ENCODE data around the gene SCN3B. TPM values are rescaled to one million over a fixed set of nuclear protein-coding genes. Genes with fewer than 3 reads are reported as not detected.

SCN3B gene
- total and polyA plus RNA-seq, 9 of the 15 experiments (the other 6 are each of a cell fraction or from before 2014, with no cell fraction given): 0.01 to 0.15 (median 0.04) TPM; not detected in 6

GRCh38 chr11:123653483-123653826, 969 bp downstream of the SCN3B start:
- 1% methylated on average over 9 of the region's 10 CpGs for WGBS (ENCODE audit: insufficient coverage, low coverage, missing lambda C conversion rate)
- FAIRE-seq: no peak
- H3K9me3 ChIP-seq (replicated peaks; ENCODE audit: control insufficient read depth, insufficient read depth, low read depth, low read length): no peaks in the 10 kb centered on the region
- H3K27ac ChIP-seq (ENCODE audit: extremely low read depth, low read depth, low read length): no peak overlapping the region
- H2AFZ ChIP-seq (ENCODE audit: low read depth, low read length): no peak overlapping the region
- H3K4me2 ChIP-seq (ENCODE audit: insufficient read depth, low read length): peak overlapping the region; percentile 87; the same call in 1 of the 2 replicates
- peaks cover 3 to 8% of the 10 kb centered on the region in 2 experiments; a peak in 3 of 5 replicates for H3K27me3 ChIP-seq (ENCODE audit: control insufficient read depth in 2 of 2, insufficient read depth in 2 of 2, low read length in 2 of 2)
- H3K36me3 ChIP-seq (ENCODE audit: control insufficient read depth, insufficient read depth, low read length): no peaks in the 10 kb centered on the region
- CTCF ChIA-PET (ENCODE audit: low intra/inter-chr PET ratio): no interaction called here
- peaks cover 0 to 13% of the 10 kb centered on the region in 2 experiments; a peak in 3 of 5 replicates for H3K4me1 ChIP-seq (replicated peaks in 1 of 2; ENCODE audit: control insufficient read depth in 2 of 2, insufficient read depth in 2 of 2, low read length in 2 of 2)
- intact Hi-C loops (cut with micrococcal nuclease) (no loop called here), in situ Hi-C loops (cut with MboI) (no loop called here)
- POLR2A ChIA-PET: no interaction called here
- no peak for ATAC-seq
- no peaks in the 10 kb centered on the region for H3K9me1 ChIP-seq (ENCODE audit: control insufficient read depth, insufficient read depth, low read length)
- no peak overlapping the region for H3K9ac ChIP-seq (ENCODE audit: insufficient read depth in 1 of 2, low read depth in 2 of 2, low read length in 2 of 2)
- H4K20me1 ChIP-seq (replicated peaks; ENCODE audit: control insufficient read depth, insufficient read depth, low read length): no peaks in the 10 kb centered on the region
- H3K79me2 ChIP-seq (ENCODE audit: control insufficient read depth, insufficient read depth, low read length): no peaks in the 10 kb centered on the region
- no peak for DNase-seq (ENCODE audit: extremely low read depth in 1 of 4, low spot score in 3 of 4)
- no TSS peak for BruUV-seq (replicated peaks)
- H3K4me3 ChIP-seq: no peak overlapping the region
- no peak for TF ChIP-seq COPS2 (conservative IDR thresholded peaks at IDR 0.05)
- no peak for TF ChIP-seq ZBED1 (IDR thresholded peaks at IDR 0.05)
- TF ChIP-seq FOXK2 (conservative IDR thresholded peaks at IDR 0.05 in 1 of 2, IDR thresholded peaks at IDR 0.05 in 1 of 2; ENCODE audit: low read depth in 2 of 2): no peak
- no peak for TF ChIP-seq KDM1A (IDR thresholded peaks at IDR 0.05)

- peaks cover 3 to 8% of the 10 kb centered on the region in 2 experiments; a peak in 3 of 5 replicates for H3K27me3 ChIP-seq (ENCODE audit: control insufficient read depth in 2 of 2, insufficient read depth in 2 of 2, low read length in 2 of 2)
- in situ Hi-C loops (cut with MboI) (no loop called here), intact Hi-C loops (cut with micrococcal nuclease) (no loop called here)
- H3K4me1 ChIP-seq (replicated peaks in 1 of 2; ENCODE audit: control insufficient read depth in 2 of 2, insufficient read depth in 2 of 2, low read length in 2 of 2): peaks cover 0 to 13% of the 10 kb centered on the region in 2 experiments; a peak in 3 of 5 replicates
- no peaks in the 10 kb centered on the region for H3K9me1 ChIP-seq (ENCODE audit: control insufficient read depth, insufficient read depth, low read length)
- TF ChIP-seq TCF7L2 (IDR thresholded peaks at IDR 0.05; ENCODE audit: low read depth, low read length): no peak
- no peak for TF ChIP-seq ZNF311 (CRISPR knock-in tag; IDR thresholded peaks at IDR 0.05)
- no peak for TF ChIP-seq CBX1 (IDR thresholded peaks at IDR 0.05; ENCODE audit: low read depth)
- TF ChIP-seq ZNF384 (IDR thresholded peaks at IDR 0.05; ENCODE audit: low read depth, low read length): no peak
- TF ChIP-seq NR2F6 (CRISPR knock-in tag; IDR thresholded peaks at IDR 0.05): no peak
- TF ChIP-seq GABPB1 (CRISPR knock-in tag; IDR thresholded peaks at IDR 0.05): no peak
- H4K20me1 ChIP-seq (replicated peaks; ENCODE audit: control insufficient read depth, insufficient read depth, low read length): no peaks in the 10 kb centered on the region
- no peak overlapping the region for H2AFZ ChIP-seq (ENCODE audit: low read depth, low read length)
- 0% methylated on average over 2 of the region's 2 CpGs for WGBS (ENCODE audit: insufficient coverage, low coverage, missing lambda C conversion rate)
- no peak overlapping the region for H3K4me2 ChIP-seq (ENCODE audit: insufficient read depth, low read length)
- no peak overlapping the region for H3K9ac ChIP-seq (ENCODE audit: insufficient read depth in 1 of 2, low read depth in 2 of 2, low read length in 2 of 2)
- POLR2A ChIA-PET: interaction anchor here (1.0 kb wide), 1 partner anchor 12 kb away, joined by 3 read pairs; no protein-coding TSS in a partner anchor
- DNase-seq (ENCODE audit: extremely low read depth in 1 of 4, low spot score in 3 of 4) (no peak), ATAC-seq (no peak), FAIRE-seq (no peak)
- no peak overlapping the region for H3K27ac ChIP-seq (ENCODE audit: extremely low read depth, low read depth, low read length)
- no peak overlapping the region for H3K4me3 ChIP-seq
- no peaks in the 10 kb centered on the region for H3K79me2 ChIP-seq (ENCODE audit: control insufficient read depth, insufficient read depth, low read length)
- H3K36me3 ChIP-seq (ENCODE audit: control insufficient read depth, insufficient read depth, low read length): no peaks in the 10 kb centered on the region
- H3K9me3 ChIP-seq (replicated peaks; ENCODE audit: control insufficient read depth, insufficient read depth, low read depth, low read length): no peaks in the 10 kb centered on the region
- CTCF ChIA-PET (ENCODE audit: low intra/inter-chr PET ratio): no interaction called here
- BruUV-seq (replicated peaks): no TSS peak
Measured at GRCh38 chr11:123652599-123652998, 1.8 kb downstream of the SCN3B start.
